GM06990 (cell line): ENCODE data around the gene DEXI.
"Not testable (repeated sequence)": the region's sequence is repeated elsewhere in the genome, so short reads cannot be mapped to it uniquely, and the experiment has no call there.

Experiments used
- DNase-seq: peaks from one replicate; pipeline ENCODE4 v3.0.0-alpha.2; 2011; ENCODE audit not compliant: insufficient read length; ENCODE audit errors: extremely low read depth
- H3K27me3 ChIP-seq: replicated peaks from 2 replicates; pipeline ENCODE4 v1.6.0; 2011; ENCODE audit warnings: low read length; ENCODE audit not compliant: control insufficient read depth, insufficient read depth
- H3K36me3 ChIP-seq: 2 replicates; pipeline ENCODE4 v1.5.1; 2011; ENCODE audit warnings: low read length; ENCODE audit not compliant: control insufficient read depth, insufficient read depth
- H3K4me3 ChIP-seq: replicated peaks from 2 replicates; pipeline ENCODE4 v1.5.1; 2011; ENCODE audit warnings: low read depth, mild to moderate bottlenecking, control low read depth, low read length
- TF ChIP-seq, protein P1 (sequence below): IDR thresholded peaks from 2 replicates; pipeline ENCODE4 v1.5.1; 2011; ENCODE audit warnings: low read length, control low read depth, mild to moderate bottlenecking, inconsistent platforms; ENCODE audit not compliant: insufficient read depth, poor library complexity, severe bottlenecking

The DEXI gene

DNA sequence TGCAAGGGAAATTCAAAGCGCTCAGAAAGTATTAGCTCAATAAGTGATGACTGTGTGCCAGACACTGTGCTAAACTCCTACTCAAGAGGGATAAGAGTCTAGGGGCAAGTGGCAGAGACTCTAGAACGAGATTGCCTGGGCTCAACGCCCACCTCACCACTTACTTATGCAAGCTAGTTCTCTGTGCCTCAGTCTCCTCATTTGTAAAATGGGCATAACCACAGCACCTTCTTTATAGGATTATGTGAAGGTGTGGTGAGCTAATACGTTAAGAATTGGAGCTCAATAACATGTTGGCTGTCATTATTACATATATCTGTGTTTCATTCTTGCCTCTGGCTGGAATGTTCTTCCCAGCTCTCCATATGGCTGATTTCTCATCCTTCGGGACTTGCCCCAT lies 15.4 kb downstream of the DEXI start:
- no peak for DNase-seq
- TF ChIP-seq, protein P1, sequence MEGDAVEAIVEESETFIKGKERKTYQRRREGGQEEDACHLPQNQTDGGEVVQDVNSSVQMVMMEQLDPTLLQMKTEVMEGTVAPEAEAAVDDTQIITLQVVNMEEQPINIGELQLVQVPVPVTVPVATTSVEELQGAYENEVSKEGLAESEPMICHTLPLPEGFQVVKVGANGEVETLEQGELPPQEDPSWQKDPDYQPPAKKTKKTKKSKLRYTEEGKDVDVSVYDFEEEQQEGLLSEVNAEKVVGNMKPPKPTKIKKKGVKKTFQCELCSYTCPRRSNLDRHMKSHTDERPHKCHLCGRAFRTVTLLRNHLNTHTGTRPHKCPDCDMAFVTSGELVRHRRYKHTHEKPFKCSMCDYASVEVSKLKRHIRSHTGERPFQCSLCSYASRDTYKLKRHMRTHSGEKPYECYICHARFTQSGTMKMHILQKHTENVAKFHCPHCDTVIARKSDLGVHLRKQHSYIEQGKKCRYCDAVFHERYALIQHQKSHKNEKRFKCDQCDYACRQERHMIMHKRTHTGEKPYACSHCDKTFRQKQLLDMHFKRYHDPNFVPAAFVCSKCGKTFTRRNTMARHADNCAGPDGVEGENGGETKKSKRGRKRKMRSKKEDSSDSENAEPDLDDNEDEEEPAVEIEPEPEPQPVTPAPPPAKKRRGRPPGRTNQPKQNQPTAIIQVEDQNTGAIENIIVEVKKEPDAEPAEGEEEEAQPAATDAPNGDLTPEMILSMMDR = no peak
- Histone ChIP-seq H3K27me3 (no peaks in the 10 kb centered on the region), H3K4me3 (no peak overlapping the region), H3K36me3 (peaks cover 30% of the 10 kb centered on the region)

DNA sequence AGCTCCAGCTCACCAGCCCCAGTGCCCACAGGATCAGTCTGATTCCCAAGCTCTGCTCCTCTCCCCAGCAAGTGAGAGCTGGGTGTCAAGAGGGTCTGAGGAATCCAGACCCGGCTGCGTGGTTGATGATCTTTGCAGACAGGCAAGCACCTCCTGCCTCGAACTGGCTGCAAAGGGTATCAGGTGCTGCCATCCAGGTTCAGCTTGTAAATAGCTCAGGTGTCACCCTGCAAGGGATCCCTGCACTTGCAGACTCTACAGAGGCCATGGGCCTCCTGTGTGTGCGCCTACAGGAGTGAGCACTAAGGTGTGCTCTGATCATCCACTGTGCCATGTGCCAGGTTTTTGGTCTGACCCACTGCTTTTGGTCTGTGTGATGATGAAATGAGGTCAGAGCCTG lies 16.2 kb downstream of the DEXI start:
- H3K4me3 ChIP-seq = no peak overlapping the region
- no peaks in the 10 kb centered on the region for H3K27me3 ChIP-seq
- H3K36me3 ChIP-seq = peaks cover 34% of the 10 kb centered on the region
- no peak for DNase-seq
- TF ChIP-seq, protein P1 = no peak

DNA sequence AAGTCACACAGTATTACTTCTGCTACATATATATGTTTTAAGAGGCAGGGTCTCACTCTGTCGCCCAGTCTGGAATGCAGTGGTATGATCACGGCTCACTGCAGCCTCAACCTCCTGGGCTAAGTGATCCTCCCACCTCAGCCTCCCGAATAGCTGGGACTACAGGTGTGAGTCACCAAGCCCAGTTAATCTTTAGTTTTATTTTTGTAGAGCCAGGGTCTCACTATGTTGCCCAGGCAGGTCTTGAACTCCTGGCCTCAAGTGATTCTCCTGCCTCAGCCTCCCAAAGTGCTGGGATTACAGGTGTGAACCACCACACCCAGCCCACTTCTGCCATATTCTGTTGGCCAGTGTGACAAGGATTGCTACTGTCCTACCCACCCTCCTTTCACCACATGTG lies 17.0 kb downstream of the DEXI start:
- H3K36me3 ChIP-seq = peaks cover 34% of the 10 kb centered on the region
- H3K27me3 ChIP-seq, H3K4me3 ChIP-seq: not testable (repeated sequence)

DNA sequence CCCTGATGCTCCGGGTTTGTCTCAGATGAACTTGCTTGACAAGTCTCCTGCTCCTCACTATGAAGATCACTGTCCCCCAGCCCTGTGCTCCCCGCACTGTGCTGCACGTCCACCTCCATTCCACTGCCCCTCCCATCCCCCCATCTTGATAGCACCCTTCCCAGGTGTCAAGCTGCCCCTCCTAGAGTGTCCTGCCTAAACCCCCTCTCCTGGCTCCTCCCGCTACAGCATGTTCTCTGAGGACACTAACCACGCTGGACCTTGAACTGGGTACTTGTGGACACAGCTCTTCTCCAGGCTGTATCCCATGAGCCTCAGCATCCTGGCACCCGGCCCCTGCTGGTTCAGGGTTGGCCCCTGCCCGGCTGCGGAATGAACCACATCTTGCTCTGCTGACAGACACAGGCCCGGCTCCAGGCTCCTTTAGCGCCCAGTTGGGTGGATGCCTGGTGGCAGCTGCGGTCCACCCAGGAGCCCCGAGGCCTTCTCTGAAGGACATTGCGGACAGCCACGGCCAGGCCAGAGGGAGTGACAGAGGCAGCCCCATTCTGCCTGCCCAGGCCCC lies 18.5 kb downstream of the DEXI start:
- Histone ChIP-seq H3K27me3 (no peaks in the 10 kb centered on the region), H3K36me3 (peaks cover 35% of the 10 kb centered on the region), H3K4me3 (no peak overlapping the region)
- DNase-seq = no peak
- TF ChIP-seq, protein P1 = no peak

More for the DNA sequence above, 17.0 kb downstream of the DEXI start:
- DNase-seq = not testable (repeated sequence)

DNA sequence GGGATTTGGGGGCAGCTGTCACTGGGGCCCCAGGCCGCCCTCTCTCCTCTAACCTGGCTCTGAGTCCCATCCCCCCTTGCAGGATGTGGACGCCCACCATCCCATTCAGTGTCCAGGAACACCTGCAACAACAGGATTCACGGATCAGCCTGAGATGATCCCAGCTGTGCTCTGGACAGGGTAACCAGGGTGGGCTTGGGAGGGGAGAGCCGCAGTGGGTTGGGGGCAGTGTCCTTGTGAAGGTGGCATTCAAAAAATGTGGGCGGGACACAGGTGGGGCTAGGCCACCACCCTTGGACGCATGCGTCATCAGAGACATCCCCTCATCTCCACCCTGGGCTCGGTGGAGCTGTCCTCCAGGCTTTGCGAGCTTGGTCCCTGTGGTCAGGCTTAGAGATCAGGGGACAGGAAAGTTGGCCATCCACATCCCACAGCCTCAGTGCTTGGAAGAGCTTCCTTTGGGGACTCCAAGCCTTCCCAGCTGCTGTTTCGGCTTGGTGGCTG lies 19.1 kb downstream of the DEXI start:
- H3K36me3 ChIP-seq = peaks cover 40% of the 10 kb centered on the region
- H3K4me3 ChIP-seq = no peak overlapping the region
- DNase-seq = no peak
- TF ChIP-seq, protein P1 = no peak
- no peaks in the 10 kb centered on the region for H3K27me3 ChIP-seq

DNA sequence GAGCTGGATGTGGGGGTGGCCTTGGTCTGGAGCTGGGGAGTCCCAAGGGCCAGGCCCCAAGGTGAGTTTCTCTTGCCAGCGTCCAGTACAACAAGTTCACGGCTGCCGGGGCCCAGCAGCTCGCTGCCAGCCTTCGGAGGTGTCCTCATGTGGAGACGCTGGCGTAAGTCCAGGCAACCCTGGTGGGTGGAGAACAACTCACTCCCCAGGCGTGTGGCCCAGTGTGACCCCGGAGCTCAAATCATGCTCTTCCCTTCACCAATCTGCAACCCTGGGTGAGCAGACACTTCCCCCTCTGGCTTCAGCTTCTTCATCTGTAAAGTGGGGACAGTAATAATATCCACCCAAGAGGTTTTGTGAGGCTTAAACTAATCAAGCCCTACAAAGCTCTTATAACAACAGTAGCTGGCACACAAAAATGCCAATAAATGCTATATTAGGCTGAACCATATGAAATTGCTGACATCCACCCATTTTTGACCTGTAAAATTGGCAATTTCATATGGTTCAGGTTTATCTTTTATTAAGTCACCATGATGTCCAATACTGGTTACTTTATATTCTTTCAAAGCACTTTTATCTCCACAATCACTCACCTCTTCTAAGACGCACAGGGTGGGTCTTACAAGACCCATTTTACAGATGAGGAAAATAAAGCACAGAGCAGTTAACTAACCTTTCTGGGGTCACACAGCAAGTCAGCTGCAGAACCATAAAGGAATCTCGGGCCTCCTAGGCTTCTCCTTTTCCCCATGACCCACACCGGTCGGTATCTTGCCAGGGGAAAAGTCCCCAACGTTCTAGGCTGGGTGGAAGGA lies 19.7 kb downstream of the DEXI start:
- Histone ChIP-seq H3K36me3 (peaks cover 42% of the 10 kb centered on the region), H3K27me3 (no peaks in the 10 kb centered on the region), H3K4me3 (no peak overlapping the region)
- TF ChIP-seq, protein P1 = no peak
- DNase-seq = no peak
